ENCODE data around the gene SSX2IP. TPM values are rescaled to one million over a fixed set of nuclear protein-coding genes. Genes with fewer than 3 reads are reported as not detected.
"Not testable (repeated sequence)": the region's sequence is repeated elsewhere in the genome, so short reads cannot be mapped to it uniquely, and the experiment has no call there.

Gene SSX2IP
- total RNA-seq, 2 donors from 2014 or later: 10.7 to 25.2 TPM

DNA sequence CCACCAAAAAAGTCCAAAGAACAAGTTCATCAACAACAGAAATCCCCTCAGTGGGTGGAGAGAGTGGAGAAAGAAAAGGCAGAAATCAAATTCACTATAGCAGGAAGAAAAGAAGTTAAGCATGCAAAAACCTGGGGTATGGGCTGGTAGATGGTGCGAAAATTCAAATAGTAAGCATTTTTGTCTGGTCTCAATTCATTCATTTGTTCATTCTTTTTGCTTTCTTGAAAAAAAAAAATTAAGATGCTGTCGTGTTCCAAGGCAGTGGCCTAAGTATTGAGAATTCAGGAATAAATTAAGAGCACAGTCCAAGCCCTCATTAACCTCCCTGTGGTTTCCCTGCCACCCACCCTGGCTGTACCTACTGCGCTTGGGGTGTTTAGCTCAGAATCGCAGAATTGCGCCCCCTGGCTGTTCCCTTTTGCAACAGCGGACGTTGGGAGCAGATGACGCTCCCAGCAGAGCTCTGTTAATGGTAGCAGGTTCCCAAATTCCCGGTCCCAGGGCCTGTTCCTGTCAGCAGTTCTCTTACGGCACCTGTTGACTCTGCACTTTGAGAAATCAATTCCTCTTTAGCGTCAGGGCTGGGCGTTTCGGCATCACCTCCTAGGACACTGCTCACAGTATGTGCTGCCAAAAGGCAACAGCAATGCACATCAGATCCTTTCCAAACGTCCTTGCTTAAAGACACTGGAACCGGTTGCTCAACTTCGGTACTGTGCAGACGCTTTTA lies 34.0 kb upstream of the SSX2IP start:
- Histone ChIP-seq H3K27me3 (replicated peaks; ENCODE audit: insufficient read depth) (no peaks in the 10 kb centered on the region), H3K4me1 (replicated peaks) (no peaks in the 10 kb centered on the region), H3K27ac (no peak overlapping the region), H3K4me3 (no peak overlapping the region), H3K36me3 (no peaks in the 10 kb centered on the region), H3K9me3 (no peaks in the 10 kb centered on the region)
- TF ChIP-seq POLR2AphosphoS5 (IDR thresholded peaks at IDR 0.05) (no peak), POLR2A (IDR thresholded peaks at IDR 0.05) (no peak), CTCF (IDR thresholded peaks at IDR 0.05) (no peak)
- 73% methylated on average over 17 of the region's 17 CpGs for WGBS
- intact Hi-C loops (cut with DNase I): no loop called here
- DNase-seq (ENCODE audit: low spot score): no peak

DNA sequence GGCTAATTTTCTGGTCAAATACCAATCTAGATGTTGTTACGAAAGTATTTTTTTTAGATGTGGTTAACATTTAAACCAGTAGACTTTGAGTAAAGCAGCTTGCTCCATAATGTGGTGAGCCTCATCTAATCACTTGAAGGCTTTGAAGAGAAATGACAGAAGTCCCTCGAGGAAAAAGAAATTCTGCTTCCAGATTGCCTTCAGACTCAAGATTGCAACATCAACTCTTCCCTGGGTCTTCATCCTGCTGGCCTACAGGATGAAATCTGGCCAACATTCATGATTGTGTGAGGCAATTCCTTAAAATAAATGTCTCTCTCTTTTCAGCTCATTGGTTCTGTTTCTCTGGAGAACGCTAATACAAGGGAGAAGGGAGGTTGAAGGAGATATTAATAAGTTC lies 32.5 kb upstream of the SSX2IP start:
- H3K4me3 ChIP-seq: no peak overlapping the region
- no peaks in the 10 kb centered on the region for H3K4me1 ChIP-seq (replicated peaks)
- no peaks in the 10 kb centered on the region for H3K9me3 ChIP-seq
- no peaks in the 10 kb centered on the region for H3K27me3 ChIP-seq (replicated peaks; ENCODE audit: insufficient read depth)
- 84% methylated on average over 3 of the region's 3 CpGs for WGBS
- H3K36me3 ChIP-seq: no peaks in the 10 kb centered on the region
- no peak overlapping the region for H3K27ac ChIP-seq
- intact Hi-C loops (cut with DNase I): no loop called here
- no peak for DNase-seq (ENCODE audit: low spot score)
- TF ChIP-seq CTCF (IDR thresholded peaks at IDR 0.05) (no peak), POLR2A (IDR thresholded peaks at IDR 0.05) (no peak), POLR2AphosphoS5 (IDR thresholded peaks at IDR 0.05) (no peak)

DNA sequence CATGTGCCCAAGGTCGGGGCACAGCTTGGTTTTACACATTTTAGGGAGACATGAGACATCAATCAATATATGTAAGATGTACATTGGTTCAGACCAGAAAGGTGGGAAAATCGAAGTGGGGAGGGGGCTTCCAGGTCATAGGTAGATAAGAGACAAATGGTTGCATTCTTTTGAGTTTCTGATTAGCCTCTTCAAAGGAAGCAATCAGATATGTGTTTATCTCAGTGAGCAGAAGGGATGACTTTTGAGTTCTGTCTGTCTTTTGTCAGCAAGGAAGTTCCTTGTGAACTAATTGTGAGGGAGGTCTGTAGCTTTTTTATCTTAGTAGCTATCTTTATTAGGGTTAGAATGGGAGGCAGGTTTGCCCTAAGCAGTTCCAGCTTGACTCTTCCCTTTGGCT lies 31.6 kb upstream of the SSX2IP start:
- 75% methylated on average over 2 of the region's 2 CpGs for WGBS

GRCh38 chr1:84721152-84721551 lies 30.9 kb upstream of the SSX2IP start:
- Histone ChIP-seq H3K36me3 (no peaks in the 10 kb centered on the region), H3K27ac (no peak overlapping the region), H3K9me3 (no peaks in the 10 kb centered on the region), H3K27me3 (replicated peaks; ENCODE audit: insufficient read depth) (no peaks in the 10 kb centered on the region), H3K4me3 (no peak overlapping the region), H3K4me1 (replicated peaks) (no peaks in the 10 kb centered on the region)
- no peak for DNase-seq (ENCODE audit: low spot score)
- intact Hi-C loops (cut with DNase I): no loop called here
- 72% methylated on average over 2 of the region's 2 CpGs for WGBS
- TF ChIP-seq POLR2AphosphoS5 (IDR thresholded peaks at IDR 0.05) (no peak), POLR2A (IDR thresholded peaks at IDR 0.05) (no peak), CTCF (IDR thresholded peaks at IDR 0.05) (no peak)

More for the DNA sequence above, 31.6 kb upstream of the SSX2IP start:
- DNase-seq (ENCODE audit: low spot score); H3K27me3 ChIP-seq (replicated peaks; ENCODE audit: insufficient read depth); H3K4me3 ChIP-seq; H3K36me3 ChIP-seq; H3K27ac ChIP-seq; H3K9me3 ChIP-seq; intact Hi-C loops (cut with DNase I); H3K4me1 ChIP-seq (replicated peaks): not testable (repeated sequence)

GRCh38 chr1:84720221-84720780 lies 30.0 kb upstream of the SSX2IP start:
- Histone ChIP-seq H3K4me1 (replicated peaks) (no peaks in the 10 kb centered on the region), H3K27me3 (replicated peaks; ENCODE audit: insufficient read depth) (no peaks in the 10 kb centered on the region), H3K9me3 (no peaks in the 10 kb centered on the region), H3K4me3 (no peak overlapping the region), H3K36me3 (no peaks in the 10 kb centered on the region), H3K27ac (peak overlapping the region; percentile 27 to 32)
- TF ChIP-seq CTCF (IDR thresholded peaks at IDR 0.05) (no peak), POLR2AphosphoS5 (IDR thresholded peaks at IDR 0.05) (no peak), POLR2A (IDR thresholded peaks at IDR 0.05) (no peak)
- DNase-seq (ENCODE audit: low spot score): no peak
- intact Hi-C loops (cut with DNase I): no loop called here
- 17% methylated on average over 5 of the region's 5 CpGs for WGBS

Data from prostate gland (tissue), 2 donors.